ENCODE data around the gene FBXW4.

The FBXW4 gene

GRCh38 chr10:101578192-101578591 lies 116.8 kb downstream of the FBXW4 start:
- CTCF ChIA-PET, result interaction anchor here (0.5 to 0.6 kb wide), 2 partner anchors 1048 to 1534 kb away, joined by 3 read pairs; no protein-coding TSS in a partner anchor
- H3K4me1 ChIP-seq (ENCODE audit: control insufficient read depth, insufficient read depth, low read length), result no peaks in the 10 kb centered on the region

GRCh38 chr10:101577121-101577871 lies 117.7 kb downstream of the FBXW4 start:
- ChIA-PET POLR2A (interaction anchor here (0.5 to 0.9 kb wide), 4 partner anchors 10 to 516 kb away, joined by 3 to 6 read pairs (median 4); partner anchors contain the start of genes DPCD and POLL), CTCF (interaction anchor here (1.0 to 1.6 kb wide), 2 partner anchors 17 to 204 kb away, joined by 4 to 5 read pairs; no protein-coding TSS in a partner anchor)
- no peak overlapping the region for H3K27ac ChIP-seq (ENCODE audit: extremely low read depth, low read depth, low read length)
- peaks cover 4 to 44% of the 10 kb centered on the region in 2 experiments; a peak in 2 of 3 replicates for H3K36me3 ChIP-seq (ENCODE audit: control insufficient read depth in 2 of 2, insufficient read depth in 1 of 2, low read length in 2 of 2)
- no peak overlapping the region for H3K4me3 ChIP-seq (ENCODE audit: low read depth, low read length)
- H3K9me3 ChIP-seq (ENCODE audit: control insufficient read depth, insufficient read depth, low read depth, low read length), result 0 out of 2 replicates have a peak, but pooled peaks cover 2% of the 10 kb centered on the region
- TF ChIP-seq ZNF513 (tag by site-specific recombination; IDR thresholded peaks at IDR 0.05), result no peak
- TF ChIP-seq ZNF768 (tag by site-specific recombination; IDR thresholded peaks at IDR 0.05), result no peak
- TF ChIP-seq HIC1 (tag by site-specific recombination; IDR thresholded peaks at IDR 0.05), result no peak
- no peak for TF ChIP-seq MEIS1 (CRISPR knock-in tag; IDR thresholded peaks at IDR 0.05; ENCODE audit: borderline replicate concordance)
- no peak for TF ChIP-seq MYNN (tag by site-specific recombination; IDR thresholded peaks at IDR 0.05; ENCODE audit: borderline replicate concordance)
- TF ChIP-seq EGR2 (tag by site-specific recombination; IDR thresholded peaks at IDR 0.05; ENCODE audit: low read depth), result no peak
- no peak for TF ChIP-seq SCRT2 (tag by site-specific recombination; IDR thresholded peaks at IDR 0.05)
- TF ChIP-seq ZNF580 (tag by site-specific recombination; IDR thresholded peaks at IDR 0.05), result no peak
- no peak for TF ChIP-seq RBAK (tag by site-specific recombination; IDR thresholded peaks at IDR 0.05)
- no peak for TF ChIP-seq ZNF280C (tag by site-specific recombination; IDR thresholded peaks at IDR 0.05)
- no peak for TF ChIP-seq ZNF677 (tag by site-specific recombination; IDR thresholded peaks at IDR 0.05)
- TF ChIP-seq ZNF654 (tag by site-specific recombination; IDR thresholded peaks at IDR 0.05; ENCODE audit: low read depth), result no peak
- TF ChIP-seq ZNF621 (tag by site-specific recombination; IDR thresholded peaks at IDR 0.05), result no peak
- TF ChIP-seq ELK4 (IDR thresholded peaks at IDR 0.05; ENCODE audit: borderline replicate concordance, low read depth, low read length), result no peak
- H3K4me1 ChIP-seq (ENCODE audit: control insufficient read depth, insufficient read depth, low read length), result no peaks in the 10 kb centered on the region

More at GRCh38 chr10:101578192-101578591, 116.8 kb downstream of the FBXW4 start:
- Histone ChIP-seq H3K9me3 (ENCODE audit: control insufficient read depth, insufficient read depth, low read depth, low read length) (no peaks in the 10 kb centered on the region), H3K36me3 (ENCODE audit: control insufficient read depth in 2 of 2, insufficient read depth in 1 of 2, low read length in 2 of 2) (peaks cover 4 to 53% of the 10 kb centered on the region in 2 experiments; a peak in 2 of 3 replicates), H3K4me3 (ENCODE audit: low read depth, low read length) (no peak overlapping the region), H3K27ac (ENCODE audit: extremely low read depth, low read depth, low read length) (no peak overlapping the region)
- POLR2A ChIA-PET, result interaction anchor here (0.6 to 0.9 kb wide), 2 partner anchors 10 to 26 kb away, joined by 3 to 6 read pairs; partner anchors contain the start of genes DPCD and POLL
- TF ChIP-seq HOXA7 (CRISPR knock-in tag; IDR thresholded peaks at IDR 0.05; ENCODE audit: borderline replicate concordance) (no peak), ZNF133 (tag by site-specific recombination; IDR thresholded peaks at IDR 0.05) (no peak), GFI1B (tag by site-specific recombination; IDR thresholded peaks at IDR 0.05) (no peak), ZFP69B (tag by site-specific recombination; IDR thresholded peaks at IDR 0.05) (no peak)
